ENCODE measurements around the gene STYK1.

DNA sequence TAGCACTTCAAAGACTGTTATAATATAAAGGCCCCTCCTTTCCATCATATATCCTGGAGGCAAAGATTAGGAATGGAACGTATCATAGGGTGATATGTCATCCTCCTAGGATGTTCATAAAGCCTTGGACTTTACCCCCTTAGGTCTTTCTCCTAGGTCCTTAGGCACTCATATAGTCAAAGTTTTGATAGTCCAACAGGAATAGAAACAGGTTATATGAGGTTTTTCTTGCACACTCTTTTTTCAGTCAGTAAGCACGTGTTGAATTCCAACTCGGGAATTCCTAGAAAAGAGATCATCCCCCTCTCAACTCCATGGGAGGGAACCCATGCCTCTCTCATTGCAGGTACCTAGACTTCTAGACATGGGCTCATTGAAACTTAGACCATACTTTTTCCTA, 40.3 kb downstream of the STYK1 start:
- TF ChIP-seq CEBPB (IDR thresholded peaks at IDR 0.05; ENCODE audit: borderline replicate concordance in 1 of 2, low read depth in 2 of 2, low read length in 2 of 2) (no peak), POLR2A (IDR thresholded peaks at IDR 0.05; ENCODE audit: low read depth, low read length) (no peak), EP300 (IDR thresholded peaks at IDR 0.05; ENCODE audit: borderline replicate concordance in 1 of 2, control insufficient read depth in 1 of 2, low read depth in 2 of 2, low read length in 2 of 2) (no peak), SPI1 (IDR thresholded peaks at IDR 0.05; ENCODE audit: borderline replicate concordance, insufficient read depth, low read depth, low read length) (no peak), FOXM1 (IDR thresholded peaks at IDR 0.05; ENCODE audit: low read depth, low read length) (no peak), REST (IDR thresholded peaks at IDR 0.05; ENCODE audit: low read depth, low read length) (no peak), RAD21 (IDR thresholded peaks at IDR 0.05; ENCODE audit: insufficient read depth, low read depth, low read length) (no peak), EZH2 (IDR thresholded peaks at IDR 0.05; ENCODE audit: borderline replicate concordance, control insufficient read depth, low read depth, low read length) (no peak), SRF (IDR thresholded peaks at IDR 0.05; ENCODE audit: low read depth in 2 of 2, low read length in 2 of 2) (no peak), CBX3 (IDR thresholded peaks at IDR 0.05; ENCODE audit: borderline replicate concordance, low read depth) (no peak), NBN (IDR thresholded peaks at IDR 0.05) (no peak), JUND (IDR thresholded peaks at IDR 0.05; ENCODE audit: low read depth, low read length) (no peak)
- TF ChIP-seq, protein P1, sequence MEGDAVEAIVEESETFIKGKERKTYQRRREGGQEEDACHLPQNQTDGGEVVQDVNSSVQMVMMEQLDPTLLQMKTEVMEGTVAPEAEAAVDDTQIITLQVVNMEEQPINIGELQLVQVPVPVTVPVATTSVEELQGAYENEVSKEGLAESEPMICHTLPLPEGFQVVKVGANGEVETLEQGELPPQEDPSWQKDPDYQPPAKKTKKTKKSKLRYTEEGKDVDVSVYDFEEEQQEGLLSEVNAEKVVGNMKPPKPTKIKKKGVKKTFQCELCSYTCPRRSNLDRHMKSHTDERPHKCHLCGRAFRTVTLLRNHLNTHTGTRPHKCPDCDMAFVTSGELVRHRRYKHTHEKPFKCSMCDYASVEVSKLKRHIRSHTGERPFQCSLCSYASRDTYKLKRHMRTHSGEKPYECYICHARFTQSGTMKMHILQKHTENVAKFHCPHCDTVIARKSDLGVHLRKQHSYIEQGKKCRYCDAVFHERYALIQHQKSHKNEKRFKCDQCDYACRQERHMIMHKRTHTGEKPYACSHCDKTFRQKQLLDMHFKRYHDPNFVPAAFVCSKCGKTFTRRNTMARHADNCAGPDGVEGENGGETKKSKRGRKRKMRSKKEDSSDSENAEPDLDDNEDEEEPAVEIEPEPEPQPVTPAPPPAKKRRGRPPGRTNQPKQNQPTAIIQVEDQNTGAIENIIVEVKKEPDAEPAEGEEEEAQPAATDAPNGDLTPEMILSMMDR (IDR thresholded peaks at IDR 0.05 in 2 of 3, conservative IDR thresholded peaks at IDR 0.05 in 1 of 3; ENCODE audit: control insufficient read depth in 2 of 3, extremely low read depth in 1 of 3, insufficient read depth in 1 of 3, low read depth in 3 of 3, low read length in 3 of 3) = no peak
- TF ChIP-seq, protein P2, sequence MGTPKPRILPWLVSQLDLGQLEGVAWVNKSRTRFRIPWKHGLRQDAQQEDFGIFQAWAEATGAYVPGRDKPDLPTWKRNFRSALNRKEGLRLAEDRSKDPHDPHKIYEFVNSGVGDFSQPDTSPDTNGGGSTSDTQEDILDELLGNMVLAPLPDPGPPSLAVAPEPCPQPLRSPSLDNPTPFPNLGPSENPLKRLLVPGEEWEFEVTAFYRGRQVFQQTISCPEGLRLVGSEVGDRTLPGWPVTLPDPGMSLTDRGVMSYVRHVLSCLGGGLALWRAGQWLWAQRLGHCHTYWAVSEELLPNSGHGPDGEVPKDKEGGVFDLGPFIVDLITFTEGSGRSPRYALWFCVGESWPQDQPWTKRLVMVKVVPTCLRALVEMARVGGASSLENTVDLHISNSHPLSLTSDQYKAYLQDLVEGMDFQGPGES (IDR thresholded peaks at IDR 0.05) = no peak

Measured in GM12878 (cell line).